Choroid plexus epithelial cell (primary cell): ENCODE results near the gene FOXP4.

Experiments
- DNase-seq: peaks from one replicate; pipeline ENCODE4 v3.0.0-alpha.2; 2010; ENCODE audit warnings: low read depth
- H3K4me3 ChIP-seq: 2 replicates; pipeline ENCODE4 v1.5.1; 2011; ENCODE audit warnings: low read depth, mild to moderate bottlenecking, control low read depth, low read length, moderate library complexity
- CTCF ChIP-seq: conservative IDR thresholded peaks from 2 replicates; pipeline ENCODE4 v1.5.1; 2011; ENCODE audit warnings: low read depth, mild to moderate bottlenecking, control low read depth, inconsistent platforms, low read length, moderate library complexity

FOXP4 gene

GRCh38 chr6:41529970-41530369 lies 16.2 kb upstream of the FOXP4 start:
- H3K4me3 ChIP-seq = no peak overlapping the region
- DNase-seq = no peak
- no peak for TF ChIP-seq CTCF

GRCh38 chr6:41530476-41530875 lies 15.7 kb upstream of the FOXP4 start:
- TF ChIP-seq CTCF = no peak
- no peak for DNase-seq
- no peak overlapping the region for H3K4me3 ChIP-seq

- TF ChIP-seq CTCF = no peak
- DNase-seq = no peak
- no peak overlapping the region for H3K4me3 ChIP-seq
Measured at GRCh38 chr6:41531016-41531415, 15.2 kb upstream of the FOXP4 start.

- TF ChIP-seq CTCF = no peak
- DNase-seq = peak; percentile 46
- H3K4me3 ChIP-seq = no peak overlapping the region
Measured at GRCh38 chr6:41531591-41532582, 14.3 kb upstream of the FOXP4 start.

DNA sequence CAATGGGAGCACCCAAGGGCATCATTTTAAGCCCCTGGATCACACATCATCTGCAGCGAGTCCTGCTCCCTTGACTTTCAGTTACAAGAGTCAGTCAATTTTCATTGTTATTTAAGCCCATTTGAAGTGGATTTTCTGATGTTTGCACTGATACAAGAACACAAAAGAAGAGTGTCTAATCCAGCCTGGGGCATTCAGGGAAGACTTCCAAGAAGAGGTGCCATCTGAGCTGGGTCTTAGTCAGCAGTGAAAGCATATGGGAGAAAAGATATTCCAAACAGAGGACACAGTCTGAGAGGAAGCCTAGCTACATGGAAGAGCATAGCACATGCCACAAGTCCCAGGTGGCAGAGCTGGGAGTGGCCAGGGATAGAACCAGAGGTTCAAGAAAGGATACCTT lies 10.4 kb upstream of the FOXP4 start:
- DNase-seq = no peak
- H3K4me3 ChIP-seq = no peak overlapping the region
- no peak for TF ChIP-seq CTCF

- no peak for TF ChIP-seq CTCF
- DNase-seq = no peak
- no peak overlapping the region for H3K4me3 ChIP-seq
Measured at GRCh38 chr6:41536795-41537758, 9.1 kb upstream of the FOXP4 start.
